GM12875 (cell line): ENCODE data around the gene MUSK.

Experiments used
- H3K4me3 ChIP-seq: one replicate; pipeline ENCODE4 v1.5.1; 2011; ENCODE audit warnings: low read depth, low read length, control low read depth
- CTCF ChIP-seq: IDR thresholded peaks from 2 replicates; pipeline ENCODE4 v1.5.1; 2011; ENCODE audit warnings: low read depth, mild to moderate bottlenecking, control low read depth, inconsistent platforms, low read length, moderate library complexity, borderline replicate concordance; ENCODE audit not compliant: insufficient read depth

Gene MUSK

GRCh38 chr9:110767559-110768063 lies 99.0 kb downstream of the MUSK start:
- no peak for TF ChIP-seq CTCF
- no peak overlapping the region for H3K4me3 ChIP-seq

DNA sequence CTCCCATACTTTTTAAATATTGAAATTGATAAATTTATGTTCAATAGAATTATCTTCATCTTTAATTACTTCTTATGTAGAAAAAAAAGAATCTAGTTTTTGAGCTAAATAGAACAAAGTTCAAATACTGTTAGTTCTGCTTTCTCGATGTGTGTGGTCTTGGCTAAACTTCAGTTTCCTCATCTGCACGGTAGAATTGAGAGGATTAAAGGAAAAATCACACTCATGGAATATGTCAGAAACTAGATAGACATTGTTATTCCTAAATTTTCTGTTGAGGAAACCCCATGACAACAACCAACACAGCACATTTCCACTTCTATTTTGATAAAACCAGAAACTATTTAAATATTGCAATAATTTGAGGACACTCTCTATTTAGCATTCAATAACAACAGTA lies 100.3 kb downstream of the MUSK start:
- no peak overlapping the region for H3K4me3 ChIP-seq
- no peak for TF ChIP-seq CTCF

- no peak for TF ChIP-seq CTCF
- no peak overlapping the region for H3K4me3 ChIP-seq
Observed at GRCh38 chr9:110769667-110770066, 101.1 kb downstream of the MUSK start.

- TF ChIP-seq CTCF = no peak
- no peak overlapping the region for H3K4me3 ChIP-seq
Observed at GRCh38 chr9:110775724-110776123, 107.1 kb downstream of the MUSK start.

DNA sequence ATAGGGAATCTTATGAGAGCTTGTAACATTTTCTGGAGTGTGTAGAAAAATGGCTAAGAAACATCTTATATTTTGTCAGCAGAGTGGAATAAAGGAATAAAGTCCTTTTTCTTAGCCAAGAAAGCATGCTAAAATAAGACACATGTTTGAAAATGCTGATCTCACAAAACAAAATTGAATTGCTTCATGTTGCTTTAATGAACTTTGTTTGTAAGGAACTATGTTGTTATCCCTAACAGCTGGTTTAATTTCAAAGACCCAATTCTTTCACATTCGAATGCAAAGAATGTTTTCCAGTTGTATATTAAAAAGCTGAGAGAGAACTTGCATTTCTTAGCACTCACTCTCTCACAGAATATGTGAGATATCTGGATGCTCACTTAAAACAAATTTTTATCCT lies 107.6 kb downstream of the MUSK start:
- no peak for TF ChIP-seq CTCF

DNA sequence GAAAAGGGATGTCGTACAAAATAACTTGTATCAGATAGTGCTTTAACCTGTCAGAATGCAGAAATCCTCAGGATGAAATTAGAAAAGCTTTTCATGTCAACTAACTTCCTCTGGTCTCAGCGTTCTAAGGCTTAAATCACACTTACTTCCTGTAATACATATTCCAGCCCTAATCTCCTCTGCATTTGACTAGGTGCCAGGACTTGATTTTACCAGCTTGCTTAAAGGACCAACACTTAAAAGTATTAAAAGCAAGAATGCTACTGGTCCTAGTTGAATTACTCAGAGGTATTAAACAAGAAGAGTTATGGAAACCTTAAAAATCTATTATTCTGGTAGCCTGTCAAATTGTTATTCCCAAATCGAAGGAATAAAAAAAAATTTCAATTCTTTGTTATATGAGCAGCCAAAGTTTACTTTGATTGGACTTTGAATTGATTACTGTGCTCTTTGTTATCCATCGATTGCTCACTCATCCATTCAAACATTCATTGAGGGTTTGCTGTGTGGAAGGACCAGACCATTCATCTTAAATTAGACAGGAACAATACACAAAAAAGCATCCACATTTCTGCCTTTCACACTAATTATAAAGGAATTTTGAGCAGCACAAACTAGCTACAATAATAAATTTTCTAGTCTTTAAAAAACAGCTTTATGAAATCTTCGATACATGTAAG lies 108.7 kb downstream of the MUSK start:
- no peak for TF ChIP-seq CTCF
- H3K4me3 ChIP-seq = no peak overlapping the region

More for the DNA sequence above, 107.6 kb downstream of the MUSK start:
- no peak overlapping the region for H3K4me3 ChIP-seq

DNA sequence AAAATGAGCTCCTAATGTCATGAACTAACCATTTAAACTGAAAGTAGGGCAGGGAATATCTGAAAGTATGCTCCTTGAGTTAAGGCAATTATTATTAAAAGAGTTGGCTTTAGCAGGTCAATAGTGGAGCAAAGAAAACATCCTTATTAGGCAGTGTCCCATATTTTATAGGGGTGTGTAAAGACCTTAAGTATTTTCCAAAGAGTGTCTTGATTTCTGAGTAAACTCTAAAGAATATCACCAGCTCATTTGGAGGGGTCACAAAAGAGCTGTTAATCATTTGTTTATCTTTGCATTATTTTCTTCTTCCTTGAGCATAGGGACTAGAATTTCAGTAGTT lies 109.3 kb downstream of the MUSK start:
- H3K4me3 ChIP-seq = no peak overlapping the region
- TF ChIP-seq CTCF = no peak
